Activated CD4-positive, CD25-positive, alpha-beta regulatory T cell treated with anti-CD3 and anti-CD28 coated beads, Interleukin-2, amount 50 U/mL, for 72 hours (primary cell): ENCODE measurements around the gene USP34.
"Not testable (repeated sequence)": the region's sequence is repeated elsewhere in the genome, so short reads cannot be mapped to it uniquely, and the experiment has no call there.

Experiments
- DNase-seq: peaks from one replicate; pipeline ENCODE4 v3.0.0; 2021

USP34 gene, protein sequence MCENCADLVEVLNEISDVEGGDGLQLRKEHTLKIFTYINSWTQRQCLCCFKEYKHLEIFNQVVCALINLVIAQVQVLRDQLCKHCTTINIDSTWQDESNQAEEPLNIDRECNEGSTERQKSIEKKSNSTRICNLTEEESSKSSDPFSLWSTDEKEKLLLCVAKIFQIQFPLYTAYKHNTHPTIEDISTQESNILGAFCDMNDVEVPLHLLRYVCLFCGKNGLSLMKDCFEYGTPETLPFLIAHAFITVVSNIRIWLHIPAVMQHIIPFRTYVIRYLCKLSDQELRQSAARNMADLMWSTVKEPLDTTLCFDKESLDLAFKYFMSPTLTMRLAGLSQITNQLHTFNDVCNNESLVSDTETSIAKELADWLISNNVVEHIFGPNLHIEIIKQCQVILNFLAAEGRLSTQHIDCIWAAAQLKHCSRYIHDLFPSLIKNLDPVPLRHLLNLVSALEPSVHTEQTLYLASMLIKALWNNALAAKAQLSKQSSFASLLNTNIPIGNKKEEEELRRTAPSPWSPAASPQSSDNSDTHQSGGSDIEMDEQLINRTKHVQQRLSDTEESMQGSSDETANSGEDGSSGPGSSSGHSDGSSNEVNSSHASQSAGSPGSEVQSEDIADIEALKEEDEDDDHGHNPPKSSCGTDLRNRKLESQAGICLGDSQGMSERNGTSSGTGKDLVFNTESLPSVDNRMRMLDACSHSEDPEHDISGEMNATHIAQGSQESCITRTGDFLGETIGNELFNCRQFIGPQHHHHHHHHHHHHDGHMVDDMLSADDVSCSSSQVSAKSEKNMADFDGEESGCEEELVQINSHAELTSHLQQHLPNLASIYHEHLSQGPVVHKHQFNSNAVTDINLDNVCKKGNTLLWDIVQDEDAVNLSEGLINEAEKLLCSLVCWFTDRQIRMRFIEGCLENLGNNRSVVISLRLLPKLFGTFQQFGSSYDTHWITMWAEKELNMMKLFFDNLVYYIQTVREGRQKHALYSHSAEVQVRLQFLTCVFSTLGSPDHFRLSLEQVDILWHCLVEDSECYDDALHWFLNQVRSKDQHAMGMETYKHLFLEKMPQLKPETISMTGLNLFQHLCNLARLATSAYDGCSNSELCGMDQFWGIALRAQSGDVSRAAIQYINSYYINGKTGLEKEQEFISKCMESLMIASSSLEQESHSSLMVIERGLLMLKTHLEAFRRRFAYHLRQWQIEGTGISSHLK (N-terminal part only)

DNA sequence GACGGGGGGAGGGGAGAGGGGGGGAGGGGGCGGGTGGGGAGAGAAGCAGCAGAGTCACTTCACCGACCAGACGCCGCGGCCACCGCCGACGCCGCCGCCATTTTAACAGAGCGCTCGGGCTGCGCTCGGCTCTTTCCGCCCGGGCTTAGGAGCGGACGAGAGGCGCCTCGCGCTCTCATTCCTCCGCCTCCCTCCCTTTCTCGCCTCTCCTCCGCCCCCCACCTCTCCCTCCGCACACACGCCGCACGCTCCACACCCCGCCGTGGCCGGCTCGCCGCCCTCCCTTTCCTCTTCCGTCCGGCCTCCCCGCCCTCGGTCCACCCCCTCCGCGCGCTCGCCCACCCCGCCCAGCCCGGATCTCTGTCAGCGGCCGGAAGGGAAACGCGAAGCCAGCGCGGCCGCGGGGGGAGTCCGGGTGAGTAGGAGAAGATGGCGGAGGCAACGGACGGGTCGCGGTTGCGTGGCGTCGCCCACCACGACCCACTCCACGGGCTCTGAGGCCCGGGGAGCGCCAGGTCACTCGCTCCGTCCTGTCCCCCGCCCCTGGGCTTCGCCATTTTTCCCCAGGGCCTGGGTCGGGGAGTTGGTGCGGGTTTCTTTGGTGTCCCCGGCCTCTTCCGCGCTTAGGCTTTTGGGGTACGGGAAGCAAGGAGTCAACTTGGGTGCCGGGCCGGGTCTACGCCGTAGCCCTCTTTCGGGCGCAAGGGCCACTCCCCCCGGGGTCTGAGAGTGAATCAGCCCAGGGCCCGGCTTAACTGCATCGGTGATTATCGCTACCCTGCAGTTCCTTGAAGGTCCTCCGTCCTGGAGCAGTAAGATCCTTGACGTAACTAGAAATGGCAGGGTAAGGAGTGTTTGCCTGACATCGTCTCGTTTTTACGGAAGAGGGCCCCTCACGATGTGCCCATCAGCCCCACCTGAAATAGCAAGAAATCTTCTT lies at the start of gene USP34:
TSS of gene USP34 (minus strand) at position 123 of the 940 bp plus-strand sequence. CDS start 395 bp downstream, outside the sequence.
- peak; percentile 86 for DNase-seq

DNA sequence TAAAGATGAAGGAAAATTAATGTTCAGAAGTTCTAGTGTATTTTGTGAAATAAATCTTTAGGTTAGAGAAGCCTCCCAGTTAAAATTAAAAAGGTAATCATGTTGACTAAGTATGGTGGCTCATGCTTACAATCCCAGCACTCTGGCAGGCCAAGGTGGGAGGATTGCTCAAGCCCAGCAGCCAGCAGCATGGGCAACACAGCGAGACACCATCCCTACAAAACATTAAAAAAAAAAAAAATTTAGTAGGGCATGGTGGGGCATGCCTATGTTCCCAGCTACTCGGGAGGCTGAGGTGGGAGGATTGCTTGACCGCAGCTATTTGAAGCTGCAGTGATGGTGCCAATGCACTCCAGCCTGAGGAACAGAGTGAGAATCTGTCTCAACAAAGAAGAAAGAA lies 49.4 kb upstream of the USP34 start:
- no peak for DNase-seq

DNA sequence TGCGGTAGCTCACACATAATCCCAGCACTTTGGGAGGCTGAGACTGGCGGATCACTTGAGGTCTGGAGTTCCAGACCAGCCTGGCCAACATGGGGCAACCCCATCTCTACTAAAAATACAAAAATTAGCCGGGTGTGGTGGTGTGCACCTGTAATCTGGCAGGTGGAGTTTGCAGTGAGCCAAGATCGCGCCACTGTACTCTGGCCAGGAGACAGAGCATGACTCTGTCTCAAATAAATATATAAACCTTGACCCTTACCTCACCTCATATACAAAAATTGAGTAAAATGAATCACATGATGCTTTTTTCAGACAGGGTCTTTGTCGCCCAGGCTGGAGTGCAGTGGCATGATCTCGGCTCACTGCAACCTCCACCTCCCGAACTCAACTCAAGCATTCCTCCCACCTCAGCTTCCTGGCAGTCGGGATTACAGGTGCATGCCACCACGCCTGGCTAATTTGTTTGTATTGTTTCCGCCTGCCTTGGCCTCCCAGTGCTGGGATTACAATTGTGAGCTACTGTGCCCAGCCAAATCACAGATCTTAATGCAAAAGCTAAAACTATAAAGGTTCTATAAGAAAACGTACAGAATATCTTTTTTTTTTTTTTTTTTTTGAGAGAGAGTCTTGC lies 42.0 kb upstream of the USP34 start:
- DNase-seq: no peak

DNA sequence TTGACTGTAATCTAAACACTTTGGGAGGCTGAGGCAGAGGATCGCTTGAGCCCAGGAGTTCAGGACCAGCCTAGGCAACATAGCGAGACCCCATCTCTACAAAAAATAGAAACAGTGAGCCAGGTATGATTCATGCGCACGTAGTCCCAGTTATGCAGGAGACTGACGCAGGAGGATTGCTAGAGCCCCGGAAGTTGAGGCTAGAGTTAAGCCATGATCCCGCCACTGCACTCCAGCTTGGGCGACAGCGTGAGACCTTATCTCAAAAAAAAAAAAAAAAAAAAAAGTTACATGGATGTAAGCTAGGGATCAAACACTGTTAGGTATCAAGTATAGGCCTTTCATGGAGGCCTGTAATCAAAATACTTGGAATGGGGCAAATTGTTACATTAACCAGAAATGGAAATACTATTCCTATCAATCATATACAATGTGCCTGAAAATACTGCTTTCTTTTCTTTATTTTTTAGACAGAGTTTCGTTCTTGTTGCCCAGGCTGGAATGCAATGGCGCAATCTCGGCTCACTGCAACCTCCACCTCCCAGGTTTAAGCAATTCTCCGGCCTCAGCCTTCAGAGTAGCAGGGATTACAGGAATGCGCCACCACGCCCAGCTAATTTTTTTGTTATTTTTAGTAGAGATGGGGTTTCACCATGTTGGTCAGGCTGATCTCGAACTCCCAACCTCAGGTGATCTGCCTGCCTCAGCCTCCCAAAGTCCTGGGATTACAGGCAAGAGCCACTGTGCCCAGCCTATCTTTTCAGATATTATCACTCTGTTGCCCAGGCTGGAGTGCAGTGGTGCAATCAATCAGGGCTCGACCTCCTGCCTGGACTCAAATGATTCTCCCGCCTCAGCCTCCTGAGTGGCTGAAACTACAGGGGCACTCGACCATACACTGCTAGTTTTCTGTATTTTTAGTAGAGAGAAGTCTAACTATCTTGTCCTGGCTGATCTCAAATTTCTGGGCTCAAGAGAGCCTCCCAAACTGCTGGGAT lies 40.1 kb upstream of the USP34 start:
- DNase-seq: no peak

DNA sequence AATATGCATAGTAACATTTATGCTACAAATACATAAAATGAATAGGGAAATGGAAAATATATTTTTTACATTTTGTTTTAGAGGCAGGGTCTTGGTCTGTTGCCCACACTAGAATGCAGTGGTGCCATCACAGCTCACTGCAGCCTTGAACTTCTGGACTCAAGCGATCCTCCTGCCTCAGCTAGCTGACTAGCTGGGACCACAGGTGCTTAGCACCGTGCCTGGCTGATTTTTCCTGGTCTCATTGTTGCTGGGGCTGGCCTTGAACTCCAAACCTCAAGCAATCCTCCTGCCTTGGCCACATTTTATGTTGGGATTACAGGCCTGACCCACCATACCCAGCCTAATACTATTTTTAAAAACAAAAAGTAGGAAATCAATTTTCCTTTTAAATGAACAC lies 34.1 kb upstream of the USP34 start:
- DNase-seq: no peak

DNA sequence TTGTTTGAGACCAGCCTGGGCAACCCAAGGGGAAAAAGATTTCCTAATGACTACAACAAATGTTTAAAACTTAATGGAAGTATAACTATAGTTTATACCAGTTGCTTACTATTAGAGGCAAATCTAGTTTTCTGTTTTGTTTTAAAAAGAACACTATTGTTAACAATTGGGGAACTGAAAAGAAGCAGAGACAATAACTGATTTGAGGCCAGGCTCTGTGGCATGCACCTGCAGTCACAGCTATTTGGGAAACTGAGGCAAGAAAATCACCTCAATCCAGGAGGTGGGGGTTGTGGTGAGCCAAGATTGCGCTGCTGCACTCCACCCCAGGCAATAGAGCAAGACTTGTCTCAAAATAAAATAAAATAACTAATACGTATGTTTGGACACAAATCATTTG lies 28.2 kb upstream of the USP34 start:
- no peak for DNase-seq

DNA sequence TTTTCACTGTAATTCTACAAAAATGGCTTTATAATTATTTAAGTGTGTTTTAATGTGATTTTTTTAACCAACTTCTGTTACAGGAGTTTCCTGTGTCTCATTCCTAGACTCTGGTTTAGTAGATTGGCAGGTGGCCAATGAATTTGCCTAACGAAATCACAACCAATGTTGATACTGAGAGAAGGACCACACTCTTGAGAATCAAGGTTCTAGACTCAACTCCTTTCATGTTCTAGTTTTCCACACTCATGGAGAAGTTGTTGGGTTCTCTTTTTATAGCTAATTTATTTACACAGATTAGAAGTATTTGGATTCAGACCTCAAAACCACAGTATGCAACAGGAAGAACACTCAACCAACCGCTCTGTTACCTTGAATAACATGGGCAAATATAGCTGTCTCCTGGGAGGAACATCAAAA lies 22.6 kb upstream of the USP34 start:
- DNase-seq: no peak

DNA sequence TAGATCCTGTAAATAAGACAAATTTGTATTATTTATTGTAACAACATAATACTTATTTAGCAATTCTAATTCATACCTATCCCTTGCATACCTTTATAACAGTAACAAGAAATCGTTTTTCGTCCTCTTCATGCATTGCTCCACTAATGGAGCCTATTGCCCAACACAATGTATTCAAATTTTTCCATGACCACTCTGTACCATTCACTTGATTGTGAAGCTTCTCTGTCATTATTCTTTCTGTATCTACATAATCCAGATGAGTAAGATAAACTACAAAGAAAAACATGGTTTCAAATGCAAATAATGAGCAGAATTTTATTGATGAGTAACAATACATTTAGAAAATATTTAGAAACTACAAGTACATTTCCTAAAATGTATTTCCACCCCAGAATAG lies 21.6 kb upstream of the USP34 start:
- no peak for DNase-seq

DNA sequence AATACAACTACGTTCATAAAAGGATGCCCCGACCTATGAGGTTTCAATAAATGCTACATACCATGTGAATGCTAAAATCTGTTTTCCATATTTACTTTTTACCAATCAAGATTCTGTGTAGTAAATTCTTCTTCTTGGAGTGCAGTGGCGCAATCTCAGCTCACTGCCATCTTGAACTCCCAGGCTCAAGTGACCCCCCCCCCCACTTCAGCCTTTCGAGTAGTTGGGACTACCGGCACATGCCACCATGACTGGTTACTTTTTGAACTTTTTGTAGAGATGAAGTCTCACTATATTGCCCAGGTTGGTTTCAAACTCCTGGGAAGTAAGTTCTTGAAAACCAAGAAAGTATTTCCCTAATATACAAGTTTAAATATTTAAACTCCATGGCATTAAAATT lies 14.4 kb upstream of the USP34 start:
- DNase-seq: no peak

DNA sequence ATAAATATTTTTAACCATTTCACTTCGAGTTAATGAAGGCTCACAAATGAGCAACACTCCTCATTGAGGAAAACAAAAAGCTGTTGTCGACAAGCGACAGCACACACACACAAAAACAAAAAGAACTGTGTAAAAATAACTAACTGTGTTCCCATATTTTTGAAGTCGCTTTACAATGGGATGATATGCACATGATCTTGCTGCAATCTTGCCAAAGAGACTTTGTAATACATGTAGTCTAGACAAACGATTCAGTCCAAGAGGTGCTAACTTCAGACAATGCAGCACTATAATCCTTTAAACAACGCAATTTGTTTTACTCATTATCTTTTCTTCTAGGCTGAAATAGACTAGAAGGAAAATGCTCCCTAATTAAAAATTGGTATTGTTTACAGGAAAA lies 7.2 kb upstream of the USP34 start:
- no peak for DNase-seq

DNA sequence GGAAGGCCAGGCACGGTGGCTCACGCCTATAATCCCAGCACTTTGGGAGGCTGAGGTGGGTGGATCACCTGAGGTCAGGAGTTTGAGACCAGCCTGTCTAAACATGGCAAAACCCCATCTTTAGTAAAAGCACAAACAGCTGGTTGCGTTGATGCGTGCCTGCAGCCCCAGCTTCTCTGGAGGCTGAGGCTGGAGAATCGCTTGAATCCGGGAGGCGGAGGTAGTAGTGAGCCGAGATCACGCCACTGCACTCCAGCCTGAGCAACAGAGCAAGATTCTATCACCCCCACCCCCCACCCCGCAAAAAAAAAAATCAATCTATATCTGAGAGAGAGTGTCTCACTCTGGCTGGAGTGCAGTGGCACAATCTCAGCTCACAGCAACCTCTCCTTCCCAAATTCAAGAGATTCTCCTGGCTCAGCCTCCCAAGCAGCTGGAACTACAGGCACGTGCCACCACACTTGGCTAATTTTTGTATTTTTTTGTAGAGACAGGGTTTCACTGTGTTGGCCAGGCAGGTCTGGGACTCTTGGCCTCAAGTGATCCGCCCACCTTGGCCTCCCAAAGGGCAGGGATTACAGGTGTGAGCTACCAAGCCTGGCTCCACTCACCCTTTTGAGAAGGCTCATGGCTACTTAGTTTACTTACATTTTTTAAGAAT lies 6.2 kb upstream of the USP34 start:
- not testable (repeated sequence) for DNase-seq

DNA sequence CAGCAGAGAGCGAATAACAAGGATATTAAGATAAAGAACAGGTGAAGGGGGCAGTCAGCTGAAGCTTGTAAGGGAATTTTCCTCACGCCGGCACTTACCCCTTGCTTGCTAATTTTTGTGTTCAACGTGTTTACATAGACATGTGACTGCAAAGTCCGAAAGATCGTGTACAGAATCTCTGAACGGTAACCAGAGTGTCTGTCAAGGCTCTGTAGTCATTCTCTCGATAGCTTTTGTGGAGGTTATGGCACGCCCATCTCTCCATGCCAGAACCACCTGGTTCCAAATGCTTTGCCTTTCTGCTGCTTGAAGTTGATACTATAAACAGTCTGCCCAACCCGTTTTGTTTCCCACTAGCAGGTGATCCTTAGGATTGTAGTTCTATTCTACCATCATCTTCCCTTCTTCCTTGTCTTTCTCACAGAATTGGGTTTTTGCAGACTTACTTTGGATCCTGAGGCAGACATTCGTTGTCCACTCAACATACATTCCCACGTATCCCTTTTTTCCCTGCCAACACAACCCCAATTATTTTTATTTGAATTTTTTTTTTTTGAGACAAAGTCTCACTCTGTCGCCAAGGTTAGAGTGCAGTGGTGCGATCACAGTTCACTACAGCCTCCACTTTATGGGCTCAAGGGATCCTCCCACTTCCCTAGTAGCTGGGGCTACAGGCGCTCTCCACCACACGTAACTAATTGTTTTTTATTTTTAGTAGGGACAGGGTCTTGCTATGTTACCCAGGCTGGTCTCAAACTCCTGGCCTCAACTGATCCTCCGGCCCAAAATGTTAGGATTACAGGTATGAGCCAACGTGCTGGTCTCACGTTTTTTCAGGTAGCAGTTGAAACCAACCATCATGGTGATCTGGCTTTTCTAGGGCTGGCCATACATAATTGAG lies 1.3 kb upstream of the USP34 start:
- no peak for DNase-seq

DNA sequence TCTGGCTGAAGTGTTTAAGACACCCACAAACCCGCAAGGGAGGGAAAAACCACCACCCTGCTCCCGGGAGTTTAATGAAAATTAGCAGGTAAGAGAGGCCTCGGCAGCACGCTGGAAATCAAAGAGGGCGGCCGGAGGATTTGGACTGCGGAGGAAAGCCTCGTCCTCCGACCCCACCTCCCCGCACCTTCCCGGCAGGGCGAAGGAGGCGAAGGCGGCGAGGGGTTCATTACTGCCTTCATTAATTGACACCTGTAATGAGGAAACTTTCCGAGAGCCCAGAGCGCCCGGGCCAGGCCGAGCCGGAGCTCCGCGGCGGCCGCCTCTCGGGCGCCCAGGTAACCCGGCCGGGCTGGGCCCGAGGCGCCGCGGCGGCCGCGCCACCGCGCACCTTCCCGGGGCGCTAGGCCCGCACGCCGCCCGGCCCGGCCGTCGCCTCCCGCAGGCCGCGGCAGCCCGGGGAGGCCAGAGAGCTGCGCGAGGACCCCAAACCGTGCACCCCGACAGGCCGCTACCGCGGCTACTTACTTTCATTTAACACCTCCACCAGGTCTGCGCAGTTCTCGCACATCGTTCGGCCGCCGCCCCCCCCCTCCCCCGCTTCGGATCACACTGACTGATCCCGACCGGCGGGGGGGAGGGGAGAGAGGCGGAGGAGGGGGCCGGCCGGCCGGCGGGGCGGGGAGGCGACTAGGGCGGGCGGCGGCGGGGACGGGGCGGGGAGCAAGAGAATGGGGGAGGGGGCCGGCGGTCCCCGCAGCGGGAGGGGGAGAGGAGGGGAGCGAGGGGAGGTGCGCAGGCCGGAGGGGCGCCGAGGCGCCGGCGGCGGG lies 550 bp downstream of the USP34 start:
- DNase-seq: peak; percentile 73

DNA sequence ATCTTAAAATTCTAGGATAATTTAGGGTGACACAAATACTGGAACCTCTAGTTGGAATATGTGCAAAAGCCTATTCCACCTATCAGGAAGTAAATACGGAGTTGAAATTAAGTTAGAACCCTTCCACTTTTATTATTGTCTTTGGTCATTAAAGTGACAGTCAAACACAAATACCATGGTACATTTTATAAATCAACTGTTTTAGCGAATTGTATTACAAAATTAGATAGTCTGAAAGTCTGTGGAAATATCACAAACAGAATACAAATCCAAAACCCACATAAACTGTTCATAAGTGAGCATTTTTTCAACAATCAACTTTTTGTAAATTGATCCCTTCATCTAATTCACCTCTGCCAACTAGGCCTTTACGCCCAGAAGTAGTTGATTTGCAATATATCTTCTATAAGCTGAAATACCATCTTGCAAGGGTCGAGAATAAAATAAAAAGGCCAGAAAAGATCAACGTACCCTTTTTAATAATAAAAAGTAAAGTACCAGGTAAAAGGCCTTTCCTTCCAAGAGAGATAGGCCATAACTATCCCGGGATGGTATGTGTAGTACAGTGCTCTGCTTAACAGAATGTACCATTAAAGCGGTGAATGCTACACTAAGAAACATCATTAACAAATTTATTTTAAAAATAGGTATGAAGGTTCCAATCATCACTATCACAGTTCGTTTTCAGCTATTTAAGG lies 1.3 kb downstream of the USP34 start:
- DNase-seq: no peak

DNA sequence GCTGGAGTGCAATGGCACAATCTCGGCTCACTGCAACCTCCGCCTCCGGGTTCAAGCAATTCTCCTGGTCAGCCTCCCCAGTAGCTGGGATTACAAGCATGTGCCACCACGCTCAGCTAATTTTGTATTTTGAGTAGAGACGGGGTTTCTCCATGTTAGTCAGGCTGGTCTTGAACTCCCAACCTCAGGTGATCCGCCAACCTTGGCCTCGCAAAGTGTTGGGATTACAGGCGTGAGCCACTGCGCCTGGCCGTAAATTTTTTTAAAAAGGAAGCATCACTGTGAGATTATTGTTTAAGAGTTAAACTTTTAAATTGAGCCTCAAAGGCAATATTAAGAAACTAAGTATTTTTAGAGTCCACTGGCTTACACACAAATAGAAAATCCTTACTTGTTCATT lies 2.7 kb downstream of the USP34 start:
- DNase-seq: not testable (repeated sequence)

DNA sequence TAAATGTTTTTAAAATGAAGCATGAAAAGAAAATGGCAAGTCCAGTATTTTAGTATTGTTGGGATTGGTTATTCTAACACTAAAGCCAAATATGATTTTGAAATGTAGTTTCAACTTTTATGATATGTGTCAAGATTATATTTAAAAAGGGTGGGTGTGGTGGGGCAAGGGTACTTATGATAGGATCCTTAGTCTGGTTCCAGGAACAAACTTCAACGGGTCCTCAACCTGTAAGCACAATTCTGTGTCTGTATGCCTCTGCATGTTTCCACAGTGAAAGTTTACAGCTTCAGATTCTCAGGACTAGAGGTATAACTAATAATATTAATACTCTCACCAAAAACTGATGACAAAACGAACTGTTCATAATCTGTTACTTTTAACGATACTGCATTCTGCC lies 5.8 kb downstream of the USP34 start:
- no peak for DNase-seq
